Raji (cell line): ENCODE data around the gene SLC47A2.

Source experiments
- POLR2A ChIP-seq: IDR thresholded peaks from 2 replicates; pipeline ENCODE4 v1.6.1; 2011; ENCODE audit warnings: low read depth, low read length, control low read depth; ENCODE audit not compliant: insufficient read depth

Gene SLC47A2, protein sequence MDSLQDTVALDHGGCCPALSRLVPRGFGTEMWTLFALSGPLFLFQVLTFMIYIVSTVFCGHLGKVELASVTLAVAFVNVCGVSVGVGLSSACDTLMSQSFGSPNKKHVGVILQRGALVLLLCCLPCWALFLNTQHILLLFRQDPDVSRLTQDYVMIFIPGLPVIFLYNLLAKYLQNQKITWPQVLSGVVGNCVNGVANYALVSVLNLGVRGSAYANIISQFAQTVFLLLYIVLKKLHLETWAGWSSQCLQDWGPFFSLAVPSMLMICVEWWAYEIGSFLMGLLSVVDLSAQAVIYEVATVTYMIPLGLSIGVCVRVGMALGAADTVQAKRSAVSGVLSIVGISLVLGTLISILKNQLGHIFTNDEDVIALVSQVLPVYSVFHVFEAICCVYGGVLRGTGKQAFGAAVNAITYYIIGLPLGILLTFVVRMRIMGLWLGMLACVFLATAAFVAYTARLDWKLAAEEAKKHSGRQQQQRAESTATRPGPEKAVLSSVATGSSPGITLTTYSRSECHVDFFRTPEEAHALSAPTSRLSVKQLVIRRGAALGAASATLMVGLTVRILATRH

GRCh38 chr17:19716108-19717030 is at the start of gene SLC47A2:
Gene SLC47A2 (minus strand): TSS chr17:19716584. CDS start chr17:19716555, 29 bp downstream.
- no peak for TF ChIP-seq POLR2A

GRCh38 chr17:19766016-19766415 is 49.6 kb upstream of the SLC47A2 start:
- no peak for TF ChIP-seq POLR2A

DNA sequence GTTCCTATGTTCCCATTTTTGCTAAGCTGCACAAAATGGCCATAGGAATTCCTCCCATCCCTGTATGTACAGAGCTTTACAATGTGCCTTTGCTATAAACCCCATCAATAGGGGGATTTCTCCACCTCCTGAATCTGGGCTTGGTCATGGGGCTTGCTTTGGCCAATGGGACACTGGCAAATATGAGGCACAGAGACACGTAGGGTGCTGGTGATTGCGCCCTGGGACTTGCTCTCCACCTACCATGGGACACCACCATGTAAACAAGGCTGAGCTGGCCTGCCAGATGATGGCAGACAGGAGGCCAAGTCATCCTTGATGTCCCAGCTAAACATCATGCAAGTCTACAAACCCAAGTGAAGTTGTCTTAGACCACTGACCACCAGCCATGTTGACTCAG is 47.0 kb upstream of the SLC47A2 start:
- no peak for TF ChIP-seq POLR2A

DNA sequence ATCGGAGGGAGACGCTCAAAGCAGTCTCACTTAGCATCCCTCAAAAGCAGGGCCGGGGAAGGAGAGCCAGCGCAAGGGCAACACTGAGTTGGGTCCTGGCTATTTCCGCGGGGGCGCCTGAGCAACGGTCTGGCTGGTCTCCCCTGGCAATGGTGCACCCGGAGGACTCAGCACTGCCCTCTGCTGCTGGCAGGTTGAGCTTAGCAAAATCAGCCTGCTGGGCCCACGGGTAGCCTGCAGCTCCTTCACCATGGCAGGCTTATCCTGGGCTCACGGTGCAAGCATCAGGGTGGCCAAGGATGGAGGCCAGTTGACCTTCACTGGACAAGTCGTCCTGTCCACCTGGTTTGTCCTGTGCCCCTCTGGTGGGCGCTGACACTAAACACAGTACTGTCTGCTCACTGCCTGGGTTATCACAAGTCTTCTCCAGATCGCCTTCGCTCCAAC is 46.2 kb upstream of the SLC47A2 start:
- no peak for TF ChIP-seq POLR2A

DNA sequence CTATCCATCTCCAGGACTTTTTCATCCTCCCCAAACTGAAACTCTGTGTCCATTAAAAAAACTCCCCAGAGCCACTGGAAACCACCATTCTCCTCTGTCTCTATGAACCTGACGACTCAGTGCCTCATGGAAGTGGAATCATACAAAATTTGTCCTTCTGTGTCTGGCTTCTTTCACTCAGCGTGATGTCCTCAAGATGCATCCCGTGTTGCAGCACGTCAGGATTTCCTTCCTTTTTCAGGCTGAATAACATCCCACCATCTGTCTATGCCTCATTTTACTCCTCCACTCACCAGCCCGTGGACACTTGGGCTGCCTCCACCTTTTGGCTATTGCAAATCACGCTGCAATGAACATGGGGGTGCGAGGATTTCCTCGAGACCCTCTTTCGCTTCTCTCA is 44.4 kb upstream of the SLC47A2 start:
- TF ChIP-seq POLR2A: no peak

DNA sequence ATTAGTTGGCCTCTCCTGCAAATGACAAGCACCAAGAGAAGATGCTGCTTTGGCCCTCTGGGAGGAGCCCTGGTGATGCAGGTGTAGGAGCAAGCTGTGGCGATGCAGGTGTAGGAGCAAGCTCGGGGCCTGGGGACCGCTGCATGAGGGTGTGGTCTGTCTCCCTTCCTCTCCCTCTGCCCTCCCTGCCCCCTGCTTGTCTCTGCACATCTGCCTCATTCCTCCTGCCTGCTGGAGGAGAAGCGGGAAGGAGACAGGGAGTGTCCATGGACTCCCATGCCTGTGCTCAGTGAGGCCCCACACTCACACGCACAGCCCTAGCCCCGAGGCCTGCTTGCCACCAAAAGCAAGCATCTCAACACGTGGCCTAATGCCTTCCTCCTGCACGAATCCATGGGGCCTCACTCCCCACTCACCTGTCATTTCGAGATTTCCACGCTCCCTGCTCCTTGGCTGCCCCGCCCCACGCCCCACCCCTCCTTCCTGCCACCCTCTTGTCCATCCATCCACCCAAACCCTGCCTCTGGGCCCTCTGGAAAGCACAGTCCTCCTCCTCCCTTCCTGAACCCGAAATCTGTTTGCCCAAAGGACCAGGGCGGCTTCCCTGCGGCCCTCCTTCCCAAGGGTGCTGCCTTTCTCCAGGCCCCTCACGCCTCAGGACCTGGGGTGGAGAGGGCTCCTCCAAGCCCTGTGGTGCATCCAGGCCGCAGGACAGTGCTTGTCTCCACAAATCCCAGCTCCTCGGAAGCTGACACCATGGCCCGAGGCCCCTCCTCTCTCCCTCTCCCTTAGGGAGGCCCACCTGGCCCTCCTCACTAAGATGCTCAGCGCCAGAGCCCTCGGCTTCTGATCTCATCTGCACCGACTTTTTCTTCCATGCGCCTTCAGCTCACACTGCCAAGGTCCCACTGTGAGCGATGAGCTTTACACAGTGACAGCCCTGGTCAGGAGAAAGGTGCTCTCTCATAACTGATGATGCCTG is 43.5 kb upstream of the SLC47A2 start:
- no peak for TF ChIP-seq POLR2A

GRCh38 chr17:19757536-19758180 is 41.3 kb upstream of the SLC47A2 start:
- no peak for TF ChIP-seq POLR2A

- TF ChIP-seq POLR2A: no peak
Observed at GRCh38 chr17:19756546-19756945, 40.2 kb upstream of the SLC47A2 start.

DNA sequence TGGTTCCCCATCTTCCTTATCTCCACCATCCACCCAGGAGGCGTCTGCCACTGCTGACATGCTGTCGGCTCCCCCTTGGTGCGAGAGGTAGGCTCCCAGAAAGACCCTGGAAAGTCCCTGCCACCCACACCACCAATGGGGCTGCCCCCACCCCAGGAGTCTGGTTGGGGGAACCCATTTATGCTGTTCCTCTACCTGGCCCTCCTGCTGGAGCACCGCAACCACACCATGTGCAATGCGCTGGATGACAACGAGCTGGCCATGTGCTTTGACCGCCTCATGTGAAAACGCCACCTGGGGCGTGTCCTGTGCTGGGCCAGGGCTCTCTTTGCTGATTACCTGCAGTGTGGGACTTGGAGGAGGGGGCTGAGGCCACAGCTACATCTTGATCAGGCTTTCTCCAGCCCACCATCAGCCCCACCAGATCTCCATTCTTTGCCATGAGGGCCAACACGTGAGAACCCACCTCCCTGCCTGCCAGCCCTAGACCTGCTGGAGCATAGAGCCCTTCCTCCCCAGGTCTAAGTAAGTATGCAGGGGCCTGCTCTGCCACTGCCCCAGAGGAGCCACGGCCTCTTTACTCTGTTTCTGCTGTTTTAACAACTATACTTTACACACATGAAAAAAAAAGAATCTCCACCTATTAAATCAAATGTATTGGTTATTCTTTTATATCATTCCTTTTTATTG is 39.6 kb upstream of the SLC47A2 start:
- no peak for TF ChIP-seq POLR2A

DNA sequence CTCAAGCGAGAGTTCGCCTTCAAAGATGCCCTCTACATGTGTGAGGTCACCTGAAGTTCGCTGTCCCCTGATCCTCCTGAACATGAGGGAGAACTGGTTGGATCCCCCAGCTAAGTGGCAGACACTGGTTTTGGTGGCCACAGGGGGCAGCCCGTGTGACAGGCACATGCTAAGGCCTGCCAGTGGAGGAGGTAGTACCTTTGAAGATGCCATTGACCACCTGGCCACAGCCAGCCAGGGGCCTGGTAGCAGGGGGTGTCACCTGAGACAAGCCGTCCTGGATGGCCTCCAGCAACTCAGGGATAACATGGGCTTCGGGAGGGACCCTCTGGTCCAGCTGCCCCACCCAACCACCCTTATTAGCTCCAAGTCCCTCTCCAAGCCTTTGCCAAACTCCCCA is 39.0 kb upstream of the SLC47A2 start:
- no peak for TF ChIP-seq POLR2A

DNA sequence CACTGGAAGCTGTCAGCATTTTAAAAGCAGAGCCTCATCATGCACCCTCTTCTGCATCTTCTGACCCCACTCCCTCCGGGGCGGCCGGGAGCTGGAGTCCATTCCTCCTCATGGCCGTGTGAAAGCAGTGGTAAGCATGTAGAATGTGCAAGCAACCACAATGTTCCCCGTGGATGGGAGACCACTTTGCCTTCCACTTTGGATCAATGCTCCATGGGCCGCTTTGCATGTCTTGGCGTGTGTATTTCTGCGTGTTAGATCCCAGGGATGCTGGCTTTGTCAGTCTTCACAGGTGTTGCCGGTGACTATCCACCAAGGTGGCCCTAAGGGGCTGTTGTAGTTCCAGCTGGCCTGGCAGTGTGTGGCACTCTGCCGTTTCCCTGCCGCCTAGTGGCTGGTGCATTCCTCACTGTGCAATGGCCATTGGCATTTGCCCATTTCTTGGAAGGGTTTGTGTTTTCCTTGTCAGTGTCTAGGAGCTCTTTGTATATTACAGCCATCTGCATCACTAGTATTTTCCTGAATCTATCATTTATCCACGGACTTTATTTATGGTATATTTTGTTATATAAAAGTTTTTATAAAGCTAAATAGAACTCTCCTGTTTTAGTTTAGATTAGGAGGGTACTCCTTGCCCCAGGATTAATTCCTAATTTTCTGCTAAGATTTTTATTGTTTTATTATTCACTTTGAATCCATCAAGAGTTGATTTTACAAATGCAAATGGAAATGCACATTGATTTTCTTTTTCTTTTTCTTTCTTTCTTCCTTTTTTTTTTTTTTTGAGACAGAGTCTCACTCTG is 37.5 kb upstream of the SLC47A2 start:
- no peak for TF ChIP-seq POLR2A

GRCh38 chr17:19753051-19753509 is 36.7 kb upstream of the SLC47A2 start:
- TF ChIP-seq POLR2A: no peak
